DMS 273 (cell line): ENCODE data around the gene PDE11A.

Experiments
- DNase-seq: peaks from one replicate; lab custom pipeline; 2025; ENCODE audit not compliant: unreplicated experiment; lab: John Stamatoyannopoulos, UW

The PDE11A gene

DNA sequence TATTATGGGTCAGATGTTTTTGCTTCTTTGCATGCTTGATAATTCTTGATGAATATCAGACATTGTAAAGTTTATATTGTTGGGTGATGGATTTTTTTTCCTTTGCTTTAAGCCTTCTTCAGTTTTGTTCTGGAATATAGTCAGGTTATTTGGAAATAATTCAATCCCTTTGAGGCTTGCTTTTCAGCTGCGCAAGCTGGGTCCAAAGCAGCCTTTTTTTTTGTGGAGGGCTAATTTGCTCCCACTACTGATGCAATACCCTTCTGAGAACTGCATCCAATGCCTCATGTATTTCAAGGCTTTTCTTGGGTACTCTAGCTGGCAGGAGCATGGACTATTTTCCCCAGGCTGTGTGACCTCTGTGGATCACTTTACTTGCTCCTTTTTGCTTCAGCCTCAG lies 434.1 kb downstream of the PDE11A start:
- DNase-seq, result no peak

DNA sequence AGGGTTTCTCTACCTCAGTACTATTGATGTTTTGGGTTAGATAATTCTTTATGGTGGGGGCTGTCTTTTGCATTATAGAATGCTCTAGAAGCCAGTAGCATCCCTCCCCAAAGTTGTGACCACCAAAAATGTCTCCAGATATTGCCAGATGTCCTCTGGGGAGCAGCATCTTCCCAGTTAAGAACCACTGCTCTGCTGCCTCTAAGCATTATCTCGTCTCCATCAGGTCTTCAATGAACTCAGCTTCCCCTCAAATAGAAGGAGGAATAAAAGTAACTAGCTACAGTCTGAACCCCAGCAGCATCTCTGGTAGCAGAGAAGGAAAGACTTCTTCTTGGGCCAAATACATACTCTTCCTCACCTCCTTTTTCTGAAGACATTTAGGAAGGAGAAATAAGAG lies 435.9 kb downstream of the PDE11A start:
- DNase-seq, result no peak

GRCh38 chr2:177635696-177636095 lies 436.9 kb downstream of the PDE11A start:
- DNase-seq, result no peak

DNA sequence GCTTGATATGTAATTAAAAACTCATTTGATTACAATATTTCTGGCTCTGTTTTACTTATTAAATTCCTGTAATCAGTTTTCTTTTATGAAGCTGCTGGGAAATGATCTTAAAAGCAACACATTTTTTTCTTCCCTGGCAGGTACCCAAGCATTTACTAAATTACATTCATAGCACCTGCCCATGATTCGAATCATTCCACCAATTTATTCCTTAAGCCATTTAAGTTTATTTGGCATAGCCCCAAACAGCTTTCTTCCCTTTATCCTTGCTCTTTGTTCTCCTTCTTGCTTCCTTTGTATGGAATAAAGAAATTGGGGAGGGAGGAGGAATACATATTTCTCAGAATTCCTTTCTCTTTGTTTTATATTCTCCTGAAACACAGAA lies 438.7 kb downstream of the PDE11A start:
- DNase-seq, result peak; percentile 55

- DNase-seq, result no peak
Measured at GRCh38 chr2:177633111-177633510, 439.5 kb downstream of the PDE11A start.

GRCh38 chr2:177631680-177632079 lies 440.9 kb downstream of the PDE11A start:
- DNase-seq, result no peak

- DNase-seq, result no peak
Measured at GRCh38 chr2:177629357-177630024, 443.1 kb downstream of the PDE11A start.

GRCh38 chr2:177628831-177629230 lies 443.7 kb downstream of the PDE11A start:
- DNase-seq, result no peak

GRCh38 chr2:177625744-177626650 lies 446.6 kb downstream of the PDE11A start:
- DNase-seq, result peak; percentile 79

DNA sequence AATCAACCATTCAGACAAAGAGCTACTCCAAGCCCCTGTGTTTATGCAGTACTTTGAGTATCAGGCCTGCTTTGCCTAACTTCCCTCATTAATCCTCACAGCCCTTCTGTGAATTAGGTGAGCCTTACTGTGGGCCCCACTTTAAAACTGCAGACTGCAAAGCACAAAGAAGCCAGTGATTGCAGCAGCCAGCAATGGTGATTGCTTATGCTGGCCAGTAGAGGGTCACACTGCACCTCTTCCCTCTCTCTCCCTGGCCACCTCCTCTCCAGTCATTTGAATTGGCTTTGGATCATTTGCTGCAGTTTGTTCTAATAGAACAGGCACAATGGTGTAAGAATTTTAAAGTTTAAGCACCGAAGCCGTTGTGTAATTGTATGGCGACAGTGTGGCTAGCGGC lies 450.1 kb downstream of the PDE11A start:
- no peak for DNase-seq

DNA sequence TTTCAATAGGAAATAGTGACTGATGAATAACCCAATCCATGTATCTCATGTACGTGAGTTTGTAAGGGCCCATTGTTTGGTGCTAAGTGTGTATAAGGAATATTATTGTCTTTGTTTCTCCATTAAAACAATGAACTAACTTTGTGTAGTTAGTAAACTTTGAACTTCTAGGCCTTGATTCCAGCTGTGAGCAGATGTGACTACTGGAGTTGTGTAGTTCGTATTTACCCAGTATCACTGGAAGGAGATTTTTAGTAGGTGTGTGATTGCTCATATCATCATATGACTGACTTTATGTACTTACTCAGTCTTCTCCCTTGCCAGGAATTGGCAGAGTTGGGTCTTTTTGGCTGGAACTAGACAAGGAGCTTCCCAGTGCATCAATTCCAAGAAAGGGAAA lies 452.6 kb downstream of the PDE11A start:
- DNase-seq, result no peak

- DNase-seq, result no peak
Measured at GRCh38 chr2:177619461-177619860, 453.1 kb downstream of the PDE11A start.

DNA sequence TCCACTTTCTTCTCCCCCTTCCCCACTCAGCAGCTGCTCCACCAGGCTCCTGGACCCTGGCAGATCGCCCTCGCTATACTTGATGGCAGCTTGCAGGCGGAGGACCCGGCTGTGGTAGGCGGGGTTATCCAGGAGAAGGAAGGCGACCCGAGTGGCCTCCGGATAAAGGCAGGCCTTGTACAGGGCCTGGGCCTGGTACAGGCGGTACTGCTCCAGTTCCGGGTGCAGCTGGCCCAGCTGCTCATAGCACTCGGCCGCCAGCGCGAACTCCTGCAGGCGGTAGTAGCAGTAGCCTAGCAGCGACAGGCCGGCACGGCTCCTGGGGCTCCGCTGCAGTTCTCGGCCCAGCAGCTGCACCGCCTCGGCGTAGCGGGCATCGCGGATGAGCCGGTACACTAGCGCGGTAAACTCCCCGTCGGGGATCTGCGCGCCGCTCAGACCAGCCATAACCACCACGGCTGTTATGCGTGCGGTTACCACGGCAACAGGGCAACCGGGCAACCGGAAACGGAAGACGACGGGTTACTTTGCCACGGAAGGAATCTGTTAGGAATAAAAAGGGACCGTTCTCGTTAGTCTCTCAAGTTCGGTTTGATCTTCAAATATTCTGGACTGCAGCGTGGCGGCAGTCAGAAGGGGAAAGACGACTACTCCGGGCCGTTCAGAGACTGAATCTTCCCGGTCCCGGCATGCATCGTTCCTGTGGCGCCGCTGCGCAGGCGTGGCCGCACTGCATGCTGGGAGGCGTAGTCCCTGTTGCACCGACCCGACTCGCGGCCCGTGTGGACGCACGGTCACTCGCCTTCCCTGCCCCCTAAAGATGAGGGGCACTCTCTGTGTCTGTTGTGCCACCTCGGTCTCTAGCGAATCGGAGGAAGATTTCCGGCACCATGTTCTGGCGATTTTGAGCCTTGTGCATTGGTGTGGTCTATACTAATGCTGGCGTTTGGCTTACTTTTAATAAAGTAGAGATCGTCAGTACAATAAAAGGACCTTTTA lies 454.0 kb downstream of the PDE11A start:
- DNase-seq, result peak; percentile 96

DNA sequence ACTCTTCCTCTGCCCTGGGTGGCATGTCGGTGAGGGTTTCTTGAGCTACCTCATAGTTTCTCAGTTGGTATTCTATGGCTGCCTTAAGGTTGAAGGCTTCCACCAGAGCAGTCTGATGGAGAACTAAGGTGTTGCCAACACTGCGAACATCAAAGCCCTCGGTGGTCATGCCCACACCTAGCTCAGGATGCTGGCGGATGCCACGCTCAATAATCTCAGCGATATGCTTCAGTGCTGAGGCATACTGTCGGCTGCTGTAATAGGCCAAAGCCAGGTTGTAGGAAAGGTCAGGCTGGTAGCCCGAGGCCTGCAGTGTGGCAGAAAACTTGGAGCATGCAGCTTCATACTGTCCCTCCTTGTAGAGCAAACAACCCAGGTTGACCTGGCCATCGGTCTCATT lies 454.7 kb downstream of the PDE11A start:
- DNase-seq, result no peak

GRCh38 chr2:177616731-177617130 lies 455.8 kb downstream of the PDE11A start:
- DNase-seq, result no peak

DNA sequence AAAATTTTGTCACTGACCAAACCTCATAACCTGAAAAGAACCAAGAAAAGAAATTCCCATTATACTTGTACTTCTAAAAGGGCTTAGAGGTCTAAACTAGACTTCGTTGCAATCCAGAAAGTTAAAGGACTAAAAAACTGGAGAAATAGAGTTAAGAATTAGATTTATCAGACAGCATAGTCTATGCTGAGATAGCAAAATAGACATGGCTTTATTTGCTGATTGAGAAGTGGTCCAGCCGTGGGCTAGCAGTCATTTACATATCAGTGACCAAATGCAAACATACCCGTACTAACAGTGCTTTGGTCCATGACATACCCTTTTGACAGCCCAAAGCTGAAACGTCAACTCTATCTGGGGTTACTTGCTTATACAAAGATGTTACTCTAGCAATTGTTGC lies 456.5 kb downstream of the PDE11A start:
- DNase-seq, result no peak

DNA sequence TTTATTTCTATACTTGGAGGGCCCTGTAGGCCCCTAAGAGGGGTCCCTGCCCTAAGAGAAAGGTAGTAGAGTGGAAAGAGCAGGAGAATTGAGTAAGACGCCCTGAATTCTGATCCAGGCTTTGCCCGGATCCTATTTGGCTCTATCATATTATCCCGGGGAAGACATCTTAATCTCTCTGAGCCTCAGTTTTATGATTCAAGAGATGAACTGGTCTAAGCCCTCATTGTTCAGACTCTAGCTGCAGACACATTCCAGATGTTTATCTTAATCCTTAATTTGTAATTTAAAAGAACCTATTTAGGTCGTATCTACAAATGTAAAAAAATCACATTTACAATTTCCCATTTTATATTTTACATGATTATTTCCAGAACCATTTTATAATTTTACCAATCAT lies 459.9 kb downstream of the PDE11A start:
- no peak for DNase-seq

DNA sequence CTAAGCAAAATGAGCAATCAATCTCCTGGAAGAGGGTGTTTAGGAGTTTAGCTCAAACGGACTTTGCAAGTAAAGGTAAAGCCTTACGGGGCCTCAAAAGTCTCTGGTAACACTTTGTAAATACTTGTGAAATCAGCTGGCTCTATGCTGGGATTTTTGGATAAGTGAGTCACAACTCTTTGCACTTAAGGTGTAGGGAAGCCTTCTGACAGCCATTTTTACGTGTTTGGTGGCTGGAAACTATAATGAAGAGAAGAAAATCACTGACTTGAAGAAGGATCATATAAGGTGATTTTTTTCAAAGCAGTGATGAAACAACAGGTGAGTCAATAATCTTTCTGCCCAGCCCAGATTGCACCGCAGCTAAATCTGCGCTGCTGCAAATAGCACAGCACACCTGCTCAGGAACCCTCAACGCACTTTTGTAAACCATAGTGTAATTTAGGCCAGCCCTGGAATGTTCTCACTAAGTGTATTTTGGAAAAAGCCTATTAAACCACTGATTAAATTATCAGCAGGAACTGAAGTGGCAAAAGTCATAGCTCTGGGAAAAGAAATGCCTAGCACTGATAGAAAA lies 461.2 kb downstream of the PDE11A start:
- no peak for DNase-seq

- no peak for DNase-seq
Measured at GRCh38 chr2:177610813-177611212, 461.8 kb downstream of the PDE11A start.

DNA sequence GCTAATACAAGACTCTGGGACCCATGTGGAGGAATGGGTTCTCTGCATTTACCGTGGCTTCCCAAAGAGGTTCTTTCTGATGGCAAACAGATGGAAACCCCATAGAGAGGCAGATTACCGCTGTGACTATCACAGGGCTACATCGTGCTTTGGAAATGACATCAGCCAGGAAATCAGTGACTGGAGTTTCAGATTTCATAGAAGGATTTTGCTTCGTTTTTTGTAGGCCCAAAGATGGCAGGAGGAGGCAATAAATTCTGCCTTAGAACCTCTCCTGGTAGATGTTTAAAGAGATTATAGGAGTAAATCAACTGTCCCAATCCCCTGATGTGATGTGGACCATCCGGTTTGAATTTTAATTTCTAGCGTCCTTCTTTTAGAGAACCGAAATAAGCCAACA lies 465.9 kb downstream of the PDE11A start:
- peak; percentile 80 for DNase-seq
